ENCODE results near the gene SLC25A30. TPM values are rescaled to one million over a fixed set of nuclear protein-coding genes. Genes with fewer than 3 reads are reported as not detected.
"Not testable (repeated sequence)": the region's sequence is repeated elsewhere in the genome, so short reads cannot be mapped to it uniquely, and the experiment has no call there.

Gene SLC25A30
- polyA plus RNA-seq, 1 experiment: 10.4 TPM

- TF ChIP-seq CTCF (IDR thresholded peaks at IDR 0.05; ENCODE audit: insufficient read depth, low read depth, low read length): no peak
- CTCF ChIA-PET: interaction anchor here (0.7 kb wide), 1 partner anchor 13 kb away, joined by 3 read pairs; no protein-coding TSS in a partner anchor
- DNase-seq (ENCODE audit: low read depth): no peak
Observed at GRCh38 chr13:45381196-45381595, 37.0 kb downstream of the SLC25A30 start.

GRCh38 chr13:45380708-45381107, 37.5 kb downstream of the SLC25A30 start:
- H3K4me3 ChIP-seq (ENCODE audit: low read depth, low read length); H3K27me3 ChIP-seq (ENCODE audit: control insufficient read depth, insufficient read depth, low read length); DNase-seq (ENCODE audit: low read depth); H3K36me3 ChIP-seq (ENCODE audit: control insufficient read depth, insufficient read depth, low read length); POLR2A ChIA-PET: not testable (repeated sequence)
- CTCF ChIA-PET: interaction anchor here (0.7 kb wide), 1 partner anchor 13 kb away, joined by 3 read pairs; no protein-coding TSS in a partner anchor

More at GRCh38 chr13:45381196-45381595, 37.0 kb downstream of the SLC25A30 start:
- no peaks in the 10 kb centered on the region for H3K27me3 ChIP-seq (ENCODE audit: control insufficient read depth, insufficient read depth, low read length)
- no peak overlapping the region for H3K4me3 ChIP-seq (ENCODE audit: low read depth, low read length)
- H3K36me3 ChIP-seq (ENCODE audit: control insufficient read depth, insufficient read depth, low read length): no peaks in the 10 kb centered on the region
- POLR2A ChIA-PET: no interaction called here

- POLR2A ChIA-PET; DNase-seq (ENCODE audit: low read depth); H3K27me3 ChIP-seq (ENCODE audit: control insufficient read depth, insufficient read depth, low read length); H3K36me3 ChIP-seq (ENCODE audit: control insufficient read depth, insufficient read depth, low read length); CTCF ChIA-PET; H3K4me3 ChIP-seq (ENCODE audit: low read depth, low read length): not testable (repeated sequence)
Observed at GRCh38 chr13:45379516-45379915, 38.7 kb downstream of the SLC25A30 start.

- DNase-seq (ENCODE audit: low read depth); CTCF ChIA-PET; POLR2A ChIA-PET: not testable (repeated sequence)
Observed at GRCh38 chr13:45378786-45379185, 39.4 kb downstream of the SLC25A30 start.

GRCh38 chr13:45377314-45377713, 40.9 kb downstream of the SLC25A30 start:
- H3K27me3 ChIP-seq (ENCODE audit: control insufficient read depth, insufficient read depth, low read length); H3K36me3 ChIP-seq (ENCODE audit: control insufficient read depth, insufficient read depth, low read length); DNase-seq (ENCODE audit: low read depth); H3K4me3 ChIP-seq (ENCODE audit: low read depth, low read length); CTCF ChIA-PET; POLR2A ChIA-PET: not testable (repeated sequence)

More at GRCh38 chr13:45378786-45379185, 39.4 kb downstream of the SLC25A30 start:
- H3K27me3 ChIP-seq (ENCODE audit: control insufficient read depth, insufficient read depth, low read length); H3K36me3 ChIP-seq (ENCODE audit: control insufficient read depth, insufficient read depth, low read length); H3K4me3 ChIP-seq (ENCODE audit: low read depth, low read length): not testable (repeated sequence)

- CTCF ChIA-PET; DNase-seq (ENCODE audit: low read depth); H3K27me3 ChIP-seq (ENCODE audit: control insufficient read depth, insufficient read depth, low read length); H3K4me3 ChIP-seq (ENCODE audit: low read depth, low read length); POLR2A ChIA-PET; H3K36me3 ChIP-seq (ENCODE audit: control insufficient read depth, insufficient read depth, low read length): not testable (repeated sequence)
Observed at GRCh38 chr13:45376651-45377050, 41.5 kb downstream of the SLC25A30 start.

- TF ChIP-seq CTCF (IDR thresholded peaks at IDR 0.05; ENCODE audit: insufficient read depth, low read depth, low read length): no peak
- DNase-seq (ENCODE audit: low read depth): no peak
- Histone ChIP-seq H3K36me3 (ENCODE audit: control insufficient read depth, insufficient read depth, low read length) (no peaks in the 10 kb centered on the region; the same call in 1 of the 2 replicates), H3K27me3 (ENCODE audit: control insufficient read depth, insufficient read depth, low read length) (no peaks in the 10 kb centered on the region), H3K4me3 (ENCODE audit: low read depth, low read length) (no peak overlapping the region)
- CTCF ChIA-PET: interaction anchor here (1.1 kb wide), 1 partner anchor 12 kb away, joined by 3 read pairs; no protein-coding TSS in a partner anchor
- POLR2A ChIA-PET: no interaction called here
Observed at GRCh38 chr13:45374917-45375316, 43.3 kb downstream of the SLC25A30 start.

GRCh38 chr13:45373162-45373547, 45.0 kb downstream of the SLC25A30 start:
- ChIA-PET CTCF (no interaction called here), POLR2A (interaction anchor here (0.6 kb wide), 1 partner anchor 593 kb away, joined by 3 read pairs; no protein-coding TSS in a partner anchor)
- H3K27me3 ChIP-seq (ENCODE audit: control insufficient read depth, insufficient read depth, low read length): no peaks in the 10 kb centered on the region
- no peaks in the 10 kb centered on the region; the same call in 1 of the 2 replicates for H3K36me3 ChIP-seq (ENCODE audit: control insufficient read depth, insufficient read depth, low read length)
- no peak overlapping the region for H3K4me3 ChIP-seq (ENCODE audit: low read depth, low read length)
- no peak for TF ChIP-seq CTCF (IDR thresholded peaks at IDR 0.05; ENCODE audit: insufficient read depth, low read depth, low read length)
- no peak for DNase-seq (ENCODE audit: low read depth)

Data from BJ (cell line).